CD1c-positive myeloid dendritic cell (primary cell): ENCODE data around the gene HLA-DPB1.

Experiments used
- DNase-seq: peaks from one replicate; pipeline ENCODE4 v3.0.0-alpha.2; 2016; ENCODE audit errors: extremely low spot score

Gene HLA-DPB1

DNA sequence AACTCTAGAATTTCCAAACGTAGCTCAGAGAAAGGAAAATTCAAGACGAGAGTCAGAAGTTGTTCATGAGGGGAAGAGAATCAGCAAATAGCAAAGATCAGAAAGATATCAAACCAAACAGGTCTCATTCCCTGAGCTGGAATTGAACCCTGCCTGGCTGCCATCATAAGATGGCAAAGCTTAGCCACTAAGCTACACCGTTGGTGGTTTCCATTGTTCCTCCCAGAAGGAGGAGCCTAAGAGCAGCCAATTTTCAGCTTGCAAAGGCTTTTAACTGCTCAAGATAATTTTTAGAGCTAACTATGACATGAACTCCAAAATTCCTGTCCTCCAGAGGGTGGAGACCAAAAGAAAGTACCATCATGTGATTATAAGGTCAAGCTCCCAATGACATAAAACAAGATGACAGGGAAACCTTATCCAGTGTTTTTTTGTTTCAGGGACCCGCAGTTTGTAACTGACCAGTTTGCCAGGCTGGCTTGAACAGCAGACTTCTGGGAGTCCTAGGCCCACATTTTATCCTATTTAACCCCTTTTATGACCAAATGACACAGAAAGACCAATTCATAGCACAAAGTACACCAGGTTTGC is 60.6 kb downstream of the HLA-DPB1 start:
- no peak for DNase-seq
